Mucosa of descending colon (tissue), 3 donors: ENCODE data around the gene ZNF646. TPM values are rescaled to one million over a fixed set of nuclear protein-coding genes. Genes with fewer than 3 reads are reported as not detected.

Source experiments
- ATAC-seq: fragments of 200-7000 bp; cut with Tn5 transposase; one replicate; pipeline ENCODE4 v1.9.1; 2020; ENCODE audit warnings: mild to moderate bottlenecking, moderate library complexity
- DNase-seq, 3 donors: peaks; one replicate each; pipeline ENCODE4 v3.0.0-alpha.2; 2020
- H3K36me3 ChIP-seq: fragments of 200-600 bp; one replicate; pipeline ENCODE4 v1.8.0; 2021; ENCODE audit warnings: low read depth, mild to moderate bottlenecking
- H3K4me1 ChIP-seq: fragments of 200-600 bp; one replicate; pipeline ENCODE4 v1.8.0; 2021; ENCODE audit warnings: low read depth, mild to moderate bottlenecking
- H3K4me3 ChIP-seq: fragments of 200-600 bp; one replicate; pipeline ENCODE4 v1.8.0; 2021; ENCODE audit warnings: mild to moderate bottlenecking
- H3K9me3 ChIP-seq: fragments of 200-600 bp; one replicate; pipeline ENCODE4 v1.8.0; 2021; ENCODE audit warnings: mild to moderate bottlenecking
- CTCF ChIP-seq: fragments of 200-600 bp; IDR thresholded peaks from one replicate; pipeline ENCODE4 v1.8.0; 2022; ENCODE audit warnings: antibody characterized with exemption, mild to moderate bottlenecking
- intact Hi-C, 2 donors: fragments of 100-400 bp; cut with DNase I in 1 of 2; cut with micrococcal nuclease in 1 of 2; formaldehyde crosslinking; loops; one replicate each; pipeline versions ENCODE4 v1.11.0 to v1.11.1; 2022; cut with DNase I, micrococcal nuclease
- total RNA-seq, 3 donors: library from RNA; stranded (reverse); fragmentation: NEBNext Ultra II Directional in 2 of 3; extraction: Animal tissue kit (Norgen Biotek cat#: 25700) in 2 of 3; gene quantifications; one replicate each; pipeline versions ENCODE4 v1.2.1 to v1.2.4, GENCODE V29; 2021 to 2023
- donor health status: DM: no; HTN: no; CAD: no; lungs with moderate emphysema.
- donor health status: DM: no; HTN: no; CAD: no.
- donor health status: DM: no; HTN: yes; CAD: no.

The ZNF646 gene
- total RNA-seq, 3 donors from 2014 or later: 19.1 to 20.3 (median 20.0) TPM

- no peak for TF ChIP-seq CTCF
- peaks cover 20% of the 10 kb centered on the region for H3K4me1 ChIP-seq
These were observed 35.4 kb downstream of the ZNF646 start for GRCh38 chr16:31109622-31110021.

GRCh38 chr16:31110106-31111034 lies 36.1 kb downstream of the ZNF646 start:
- DNase-seq: peak in 1 of 3 donors; percentile 43
- intact Hi-C loops: no loop called here
- Histone ChIP-seq H3K36me3 (no peaks in the 10 kb centered on the region), H3K4me3 (no peak overlapping the region), H3K4me1 (peaks cover 26% of the 10 kb centered on the region), H3K9me3 (no peaks in the 10 kb centered on the region)
- ATAC-seq: no peak
- no peak for TF ChIP-seq CTCF

More at GRCh38 chr16:31109622-31110021, 35.4 kb downstream of the ZNF646 start:
- ATAC-seq (no peak), DNase-seq (no peak)
- Histone ChIP-seq H3K36me3 (no peaks in the 10 kb centered on the region), H3K9me3 (no peaks in the 10 kb centered on the region), H3K4me3 (no peak overlapping the region)
- intact Hi-C loops: no loop called here

- intact Hi-C loops: no loop called here
- TF ChIP-seq CTCF: no peak
- H3K4me3 ChIP-seq: no peak overlapping the region
- DNase-seq (peak in 1 of 3 donors; percentile 59), ATAC-seq (no peak)
- H3K9me3 ChIP-seq: no peaks in the 10 kb centered on the region
- H3K36me3 ChIP-seq: no peaks in the 10 kb centered on the region
- H3K4me1 ChIP-seq: peaks cover 35% of the 10 kb centered on the region
These were observed 37.8 kb downstream of the ZNF646 start for GRCh38 chr16:31111881-31112466.

- no peak for ATAC-seq
- no peak for DNase-seq
- H3K9me3 ChIP-seq: no peaks in the 10 kb centered on the region
- intact Hi-C loops: no loop called here
- peaks cover 4% of the 10 kb centered on the region for H3K36me3 ChIP-seq
- H3K4me3 ChIP-seq: no peak overlapping the region
- H3K4me1 ChIP-seq: peaks cover 35% of the 10 kb centered on the region
- no peak for TF ChIP-seq CTCF
These were observed 38.5 kb downstream of the ZNF646 start for GRCh38 chr16:31112711-31113110.

GRCh38 chr16:31113121-31114120 lies 39.2 kb downstream of the ZNF646 start:
- intact Hi-C loops: no loop called here
- peak in 1 of 3 donors; percentile 46 for DNase-seq
- no peak for TF ChIP-seq CTCF
- Histone ChIP-seq H3K36me3 (peaks cover 4% of the 10 kb centered on the region), H3K4me3 (no peak overlapping the region), H3K4me1 (peaks cover 35% of the 10 kb centered on the region), H3K9me3 (no peaks in the 10 kb centered on the region)
- ATAC-seq: no peak
